Measurements from ENCODE around the gene GULP1.

GULP1 gene

DNA sequence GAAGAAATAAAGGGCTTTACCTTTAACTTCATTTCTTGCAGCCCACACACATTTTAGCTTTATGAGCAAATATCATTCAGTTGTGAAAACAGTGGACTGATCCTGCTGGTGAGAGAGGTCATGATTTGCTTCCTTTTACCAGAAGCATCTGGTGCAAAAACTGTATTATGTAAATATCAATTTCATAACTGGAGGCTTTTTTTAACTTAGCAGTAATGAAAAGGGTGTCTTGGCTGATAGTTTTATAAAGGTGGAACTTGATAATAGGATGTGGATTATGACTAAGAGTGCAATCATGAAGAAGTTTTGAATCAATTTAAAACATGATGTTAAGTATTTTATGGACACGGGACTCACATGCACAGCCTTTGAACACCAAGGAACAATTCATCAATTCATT, 304.4 kb downstream of the GULP1 start:
- no peak for DNase-seq

DNA sequence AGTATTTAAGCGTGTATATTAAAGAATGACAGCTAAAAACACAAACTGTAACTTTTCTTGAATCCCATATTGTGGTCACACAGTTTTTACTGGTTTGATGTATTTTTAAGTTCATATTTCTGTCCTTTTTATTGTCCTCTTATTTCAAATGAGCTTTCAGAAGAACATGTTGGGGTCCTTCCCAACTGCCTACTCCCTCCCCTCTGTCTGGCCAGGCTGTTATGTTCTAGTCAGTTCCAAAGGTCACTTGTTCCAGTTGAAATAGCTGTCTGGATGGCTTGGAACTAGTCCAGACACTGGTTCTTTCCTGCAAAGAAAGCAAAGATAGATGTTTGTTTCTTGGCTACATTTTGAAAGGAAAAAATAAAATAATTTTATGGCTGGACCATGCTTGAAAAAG, 306.9 kb downstream of the GULP1 start:
- no peak for DNase-seq

DNA sequence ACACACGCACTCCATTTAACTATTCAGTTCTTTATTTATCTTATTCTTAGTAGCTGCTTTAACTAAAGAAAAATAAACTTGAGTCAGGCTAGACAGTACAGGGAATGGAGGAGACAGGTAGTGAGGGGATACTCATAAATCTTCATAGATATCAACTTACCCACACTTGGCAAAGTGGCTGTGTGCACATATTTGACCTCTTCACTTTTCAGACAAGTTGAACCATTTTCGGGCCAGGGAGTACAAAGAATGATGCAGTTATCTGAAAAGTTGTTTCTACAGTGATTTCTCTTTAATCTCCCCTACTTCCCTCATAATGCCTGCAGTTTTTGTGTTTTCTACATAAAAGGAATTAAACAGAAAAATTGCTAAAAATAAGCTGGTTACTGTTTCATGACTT, 307.5 kb downstream of the GULP1 start:
- DNase-seq, result no peak

DNA sequence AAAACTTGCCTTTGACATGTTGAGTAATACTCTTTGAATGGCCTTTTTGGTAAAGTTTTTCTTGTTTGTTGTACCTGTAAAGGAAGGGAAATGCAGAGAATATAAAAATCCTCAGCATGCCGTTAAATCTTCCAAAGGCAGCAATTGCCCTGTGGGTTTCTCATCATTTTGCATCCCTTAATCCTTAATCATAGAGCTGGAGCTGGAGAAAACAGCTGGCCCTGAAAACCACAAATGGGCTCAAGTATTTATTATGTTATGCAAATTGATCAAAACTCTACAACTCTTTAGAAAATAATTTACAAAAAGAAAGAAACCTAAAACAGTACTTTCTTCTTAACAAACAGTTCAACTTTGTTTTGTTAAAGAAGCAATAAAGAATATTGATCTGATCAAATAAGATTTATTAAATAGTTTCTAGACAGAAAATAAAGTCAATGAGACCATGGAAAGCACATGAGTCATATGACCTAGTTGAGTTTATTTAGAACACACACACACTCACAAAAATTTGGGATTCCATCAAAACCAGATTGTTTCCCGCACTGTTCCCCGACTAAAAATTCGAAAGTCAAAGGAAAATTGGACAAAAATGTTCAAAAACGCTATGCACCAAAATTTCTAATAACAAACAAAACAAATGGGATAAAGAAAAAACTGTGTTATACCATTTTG, 309.0 kb downstream of the GULP1 start:
- no peak for DNase-seq

DNA sequence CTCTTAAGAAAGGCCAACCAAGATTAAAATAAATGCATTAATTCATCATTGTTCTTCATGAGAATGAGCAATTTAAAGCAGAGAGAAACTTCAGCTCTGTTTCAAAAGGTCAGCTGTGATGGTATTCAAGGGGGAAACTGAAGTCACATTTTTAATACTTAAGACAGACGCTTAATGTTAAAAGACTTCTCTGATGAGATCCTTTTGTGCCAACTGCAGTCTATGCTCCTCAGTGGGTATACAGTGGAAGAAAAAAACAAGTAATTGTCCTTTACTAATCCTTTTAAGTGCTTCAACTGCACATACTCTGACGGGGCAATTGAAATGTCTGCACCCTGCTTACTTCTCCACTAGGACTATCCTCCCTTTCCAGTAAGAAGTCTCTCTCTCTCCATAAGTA, 309.7 kb downstream of the GULP1 start:
- DNase-seq, result no peak

DNA sequence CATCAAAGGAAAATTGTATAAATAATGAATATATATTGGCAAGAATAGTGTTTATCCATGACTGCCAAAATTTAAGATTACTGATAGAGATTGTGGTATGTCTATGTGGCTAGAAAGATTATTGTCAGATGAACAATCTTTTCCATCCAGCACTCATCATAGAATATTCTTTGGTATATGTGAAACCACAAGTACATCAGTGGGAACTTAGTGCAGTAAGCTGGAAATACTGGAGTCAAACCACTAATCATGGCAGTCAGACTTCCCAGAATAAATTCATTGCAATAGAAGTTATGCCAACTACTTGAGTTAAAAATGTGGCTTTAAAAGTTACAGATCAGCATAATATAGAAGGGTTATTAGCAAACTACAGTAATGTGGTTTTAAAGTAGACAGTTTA, 310.3 kb downstream of the GULP1 start:
- DNase-seq, result no peak

DNA sequence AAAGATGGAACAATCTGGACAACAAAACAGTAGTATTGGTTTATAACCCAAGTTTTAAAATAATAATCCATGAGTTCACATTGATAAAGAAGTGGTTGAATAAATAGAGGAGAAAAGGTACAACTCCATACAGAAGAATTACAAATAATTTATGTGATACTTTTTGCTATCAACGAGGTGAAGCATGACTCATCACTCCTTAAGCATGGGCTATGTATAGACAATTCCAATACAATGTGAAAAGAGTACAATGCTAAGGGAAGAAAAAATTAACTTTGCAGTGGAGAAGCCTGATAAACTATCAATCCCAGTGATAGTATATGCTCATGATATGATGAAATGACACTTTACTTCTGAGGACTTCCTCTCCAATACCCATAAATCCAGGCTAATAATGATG, 312.9 kb downstream of the GULP1 start:
- no peak for DNase-seq

DNA sequence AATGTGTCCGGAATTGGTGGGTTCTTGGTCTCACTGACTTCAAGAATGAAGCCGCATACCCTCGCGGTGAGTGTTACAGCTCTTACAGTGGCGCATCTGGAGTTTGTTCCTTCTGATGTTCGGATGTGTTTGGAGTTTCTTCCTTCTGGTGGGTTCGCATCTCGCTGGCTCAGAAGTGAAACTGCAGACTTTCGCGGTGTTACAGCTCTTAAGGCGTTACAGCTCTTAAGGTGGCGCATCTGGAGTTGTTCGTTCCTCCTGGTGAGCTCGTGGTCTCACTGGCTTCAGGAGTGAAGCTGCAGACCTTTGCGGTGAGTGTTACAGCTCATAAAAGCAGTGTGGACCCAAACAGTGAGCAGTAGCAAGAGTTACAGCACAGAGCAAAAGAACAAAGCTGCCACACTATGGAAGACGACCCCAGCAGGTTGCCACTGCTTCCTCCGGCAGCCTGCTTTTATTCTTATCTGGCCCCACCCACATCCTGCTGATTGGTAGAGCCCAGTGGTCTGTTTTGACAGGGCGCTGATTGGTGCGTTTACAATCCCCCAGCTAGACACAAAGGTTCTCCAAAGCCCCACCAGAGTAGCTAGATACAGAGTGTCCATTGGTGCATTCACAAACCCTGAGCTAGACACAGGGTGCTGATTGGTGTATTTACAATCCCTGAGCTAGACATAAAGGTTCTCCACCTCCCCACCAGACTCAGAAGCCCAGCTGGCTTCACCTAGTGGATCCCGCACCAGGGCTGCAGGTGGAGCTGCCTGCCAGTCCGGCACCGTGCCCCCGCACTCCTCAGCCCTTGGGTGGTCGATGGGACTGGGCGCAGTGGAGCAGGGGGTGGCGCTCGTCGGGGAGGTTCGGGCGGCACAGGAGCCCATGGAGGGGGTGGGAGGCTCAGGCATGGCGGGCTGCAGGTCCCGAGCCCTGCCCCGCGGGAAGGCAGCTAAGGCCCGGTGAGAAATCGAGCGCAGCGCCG, 314.2 kb downstream of the GULP1 start:
- peak in 1 of 58 donors; percentile 14 for DNase-seq

DNA sequence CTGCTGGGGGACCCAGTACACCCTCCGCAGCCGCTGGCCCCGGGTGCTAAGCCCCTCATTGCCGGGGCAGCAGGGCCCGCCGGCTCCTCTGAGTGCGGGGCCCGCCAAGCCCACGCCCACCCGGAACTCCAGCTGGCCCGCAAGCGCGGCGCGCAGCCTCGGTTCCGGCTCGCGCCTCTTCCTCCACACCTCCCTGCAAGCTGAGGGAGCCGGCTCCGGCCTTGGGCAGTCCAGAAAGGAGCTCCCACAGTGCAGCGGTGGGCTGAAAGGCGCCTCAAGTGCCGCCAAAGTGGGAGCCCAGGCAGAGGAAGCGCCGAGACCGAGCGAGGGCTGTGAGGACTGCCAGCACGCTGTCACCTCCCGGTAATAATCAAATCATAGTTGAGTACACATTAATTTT, 314.9 kb downstream of the GULP1 start:
- peak in 1 of 58 donors; percentile 20 for DNase-seq

DNA sequence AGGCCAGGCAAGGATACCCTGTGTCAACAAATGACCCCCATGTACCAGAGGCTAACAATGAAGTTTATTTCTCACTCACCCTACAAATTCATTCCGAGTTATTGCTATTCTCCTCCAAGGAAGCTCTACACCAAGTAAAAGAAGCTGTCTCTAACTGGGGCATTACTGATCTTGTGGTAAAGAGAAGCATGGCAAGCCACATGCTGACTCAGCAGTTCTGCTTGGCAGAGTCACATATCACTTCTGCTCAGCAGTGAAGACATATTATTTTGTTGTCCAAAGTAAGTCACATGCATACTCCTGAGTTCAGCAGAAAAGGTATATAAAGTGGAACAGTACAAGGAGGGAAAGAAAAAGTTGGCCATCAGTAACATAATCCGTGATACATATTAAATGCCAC, 315.8 kb downstream of the GULP1 start:
- no peak for DNase-seq

DNA sequence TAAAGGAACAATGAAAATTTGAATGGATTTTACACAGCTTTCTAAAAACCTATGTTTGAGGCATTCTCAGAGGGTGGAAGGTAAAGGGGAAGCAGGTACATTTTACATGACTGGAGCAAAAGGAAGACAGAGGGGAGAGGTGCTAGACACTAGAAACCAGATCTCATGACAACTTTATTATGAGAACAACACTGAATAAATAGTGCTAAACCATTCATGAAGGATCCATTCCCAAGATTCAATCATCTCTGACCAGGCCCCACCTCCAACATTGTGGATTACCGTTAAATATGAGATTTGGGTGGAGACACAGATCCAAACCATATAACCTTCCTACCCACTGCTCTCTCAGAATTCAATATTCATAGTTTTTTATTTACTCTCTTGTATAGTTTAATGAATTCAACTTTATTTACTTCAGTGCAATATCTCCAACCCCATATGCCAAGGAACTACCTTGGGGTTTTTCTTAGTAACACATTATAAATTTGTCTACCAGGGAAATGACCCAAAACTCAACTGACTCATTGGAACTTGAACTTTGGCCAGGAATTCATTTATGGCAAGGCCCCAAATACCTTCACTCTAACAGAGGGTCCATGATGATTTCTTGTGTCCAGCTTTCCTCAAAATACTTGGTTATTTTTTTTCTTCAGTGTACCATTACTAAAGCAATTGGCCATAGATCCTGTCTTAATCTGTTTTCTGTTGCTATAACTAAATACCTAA, 317.8 kb downstream of the GULP1 start:
- no peak for DNase-seq

DNA sequence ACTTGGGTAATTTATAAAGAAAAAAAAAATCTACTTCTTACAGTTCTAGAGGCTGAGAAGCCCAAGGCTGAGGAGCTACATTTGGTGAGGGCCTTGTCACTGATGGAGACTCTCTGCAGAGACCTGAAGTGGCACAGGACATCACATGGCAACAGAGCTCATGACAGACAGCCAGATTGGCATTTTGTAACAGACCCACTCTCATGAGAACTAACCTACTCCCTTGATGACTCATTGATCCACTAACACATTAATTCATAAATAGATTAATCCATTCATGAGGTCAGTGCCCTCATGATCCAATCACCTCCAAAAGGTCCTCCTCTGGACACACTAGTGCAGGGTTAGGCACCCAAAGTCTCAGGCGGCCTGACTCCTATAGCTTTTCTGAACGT, 318.4 kb downstream of the GULP1 start:
- DNase-seq, result no peak

DNA sequence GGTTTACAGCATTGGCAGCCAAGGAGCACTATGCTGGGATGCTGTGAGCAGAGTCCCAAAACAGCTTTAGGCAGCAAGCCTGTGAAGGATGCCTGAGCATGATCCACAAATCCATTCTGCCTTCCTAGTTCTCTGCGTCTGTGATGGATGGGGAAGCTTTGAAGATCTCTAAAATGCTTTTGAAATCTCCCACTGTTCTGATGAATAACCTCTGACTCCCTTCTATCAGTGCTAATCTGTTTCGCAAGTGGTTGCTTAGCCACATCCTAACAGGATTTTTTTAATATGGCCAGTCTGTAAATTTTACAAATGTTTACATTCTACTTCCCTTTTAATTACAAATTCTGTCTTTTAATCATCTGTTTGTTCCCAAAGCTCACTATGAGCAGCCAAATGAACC, 319.2 kb downstream of the GULP1 start:
- DNase-seq, result no peak

DNA sequence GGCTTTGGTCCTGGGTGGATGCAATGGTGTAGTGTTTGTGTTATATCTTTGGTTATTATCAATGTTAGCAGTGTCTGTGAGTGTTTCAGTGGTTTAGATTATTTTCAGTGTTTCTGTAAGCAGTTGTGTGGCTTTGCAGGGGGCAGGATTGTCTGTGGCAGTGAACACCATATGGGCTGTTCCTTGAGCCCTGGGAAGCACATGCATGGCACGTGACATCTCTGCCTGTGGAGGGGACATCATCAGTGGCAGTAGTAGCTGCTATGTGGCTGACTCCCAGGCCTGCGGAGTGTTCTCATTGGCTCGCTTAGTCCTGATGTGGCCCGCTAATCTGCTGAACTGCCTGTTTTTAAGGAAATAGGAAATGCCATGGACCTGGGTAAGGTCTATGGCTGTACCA, 327.5 kb downstream of the GULP1 start:
- DNase-seq, result no peak

DNA sequence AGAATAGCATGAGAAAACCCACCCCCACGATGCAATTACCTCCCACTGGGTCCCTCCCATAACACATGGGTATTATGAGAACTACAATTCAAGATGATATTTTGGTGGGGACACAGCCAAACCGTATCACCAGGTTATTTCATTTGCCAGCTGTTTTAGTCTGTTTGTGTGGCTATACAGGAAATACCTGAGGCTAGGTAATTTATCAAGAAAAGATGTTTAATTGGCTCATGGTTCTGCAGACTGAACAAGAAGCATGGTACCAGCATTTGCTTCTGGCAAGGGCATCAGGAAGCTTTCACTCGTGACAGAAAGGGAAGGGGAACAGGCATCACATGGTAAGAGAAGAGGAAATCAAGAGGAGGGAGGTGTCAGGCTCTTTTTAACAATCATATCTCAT, 329.2 kb downstream of the GULP1 start:
- DNase-seq, result no peak

DNA sequence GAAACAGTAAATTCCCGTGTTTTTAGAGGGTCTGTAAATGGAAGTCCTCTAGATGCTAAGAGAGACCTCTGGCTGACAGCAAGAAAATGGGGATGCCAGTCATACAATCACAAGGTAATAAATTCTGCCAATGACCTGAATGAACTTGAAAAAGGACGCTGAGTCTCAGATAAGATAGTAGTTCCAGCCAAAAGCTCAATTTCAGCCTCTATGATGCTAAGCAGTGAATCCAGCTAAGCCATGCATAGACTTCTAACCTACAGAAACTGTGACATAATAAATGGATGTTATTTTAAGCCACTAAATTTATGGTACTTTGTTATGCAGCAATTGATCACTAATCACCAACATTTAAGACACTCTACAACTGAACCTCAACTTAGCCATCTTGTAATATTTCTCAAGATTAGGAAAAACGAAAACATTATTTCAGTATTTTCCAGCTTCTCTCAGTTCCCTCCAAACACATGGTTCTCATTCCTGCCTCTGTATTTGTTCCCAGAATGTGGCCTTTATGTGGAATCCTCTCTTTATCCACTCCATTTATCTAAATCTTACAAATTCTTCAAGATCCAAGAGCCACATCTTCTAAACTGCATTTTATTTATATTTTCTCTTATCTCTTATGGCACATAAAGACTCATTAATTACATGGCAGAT, 331.1 kb downstream of the GULP1 start:
- DNase-seq, result no peak

DNA sequence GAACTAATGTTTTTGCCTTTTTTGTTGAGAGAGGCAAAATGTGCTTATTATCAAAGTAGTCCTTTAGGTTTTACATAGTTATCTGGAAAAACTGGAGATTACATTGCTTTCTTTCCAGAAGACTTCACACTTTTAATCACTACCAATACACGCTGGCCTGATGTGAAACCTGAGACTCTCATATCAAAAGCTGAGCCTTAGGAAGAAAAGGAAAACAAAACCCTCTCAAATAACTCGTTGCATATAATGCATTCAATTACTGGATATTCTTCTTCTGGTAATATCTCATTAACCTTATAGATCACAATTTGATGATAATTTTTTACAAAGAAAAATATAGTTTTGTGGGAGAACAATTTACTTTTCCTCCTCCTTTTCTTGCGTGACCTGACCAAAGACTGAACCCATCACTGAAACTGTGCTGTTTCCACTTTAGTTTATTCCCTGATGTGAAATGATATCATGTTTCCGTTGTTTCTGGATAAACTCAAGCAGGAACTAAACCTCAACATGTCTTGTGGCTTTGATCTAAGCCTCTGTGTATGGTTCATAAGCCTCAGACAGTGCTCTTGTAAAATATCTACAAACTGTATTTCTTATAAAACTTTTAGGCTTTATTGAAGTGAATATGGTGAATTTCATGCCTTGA, 332.4 kb downstream of the GULP1 start:
- DNase-seq, result no peak

DNA sequence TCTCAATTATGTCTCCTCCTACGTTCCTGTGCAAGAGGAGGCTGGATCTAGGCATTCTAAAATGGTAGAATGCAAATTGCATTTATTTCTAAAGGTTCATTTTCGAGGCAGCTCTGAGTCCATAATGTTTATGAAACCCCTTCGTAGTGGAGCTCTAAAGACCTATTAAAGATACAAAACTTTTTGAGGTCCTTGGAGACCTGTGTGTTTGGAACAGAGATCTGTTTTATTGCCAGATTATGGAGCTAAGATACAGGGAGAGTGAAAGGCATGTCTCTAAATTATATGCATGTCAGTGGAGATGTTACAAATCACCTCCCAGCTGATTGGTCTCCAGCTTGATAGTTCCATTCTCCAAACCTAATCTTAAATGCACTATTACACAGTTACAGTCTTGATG, 335.8 kb downstream of the GULP1 start:
- DNase-seq, result no peak

DNA sequence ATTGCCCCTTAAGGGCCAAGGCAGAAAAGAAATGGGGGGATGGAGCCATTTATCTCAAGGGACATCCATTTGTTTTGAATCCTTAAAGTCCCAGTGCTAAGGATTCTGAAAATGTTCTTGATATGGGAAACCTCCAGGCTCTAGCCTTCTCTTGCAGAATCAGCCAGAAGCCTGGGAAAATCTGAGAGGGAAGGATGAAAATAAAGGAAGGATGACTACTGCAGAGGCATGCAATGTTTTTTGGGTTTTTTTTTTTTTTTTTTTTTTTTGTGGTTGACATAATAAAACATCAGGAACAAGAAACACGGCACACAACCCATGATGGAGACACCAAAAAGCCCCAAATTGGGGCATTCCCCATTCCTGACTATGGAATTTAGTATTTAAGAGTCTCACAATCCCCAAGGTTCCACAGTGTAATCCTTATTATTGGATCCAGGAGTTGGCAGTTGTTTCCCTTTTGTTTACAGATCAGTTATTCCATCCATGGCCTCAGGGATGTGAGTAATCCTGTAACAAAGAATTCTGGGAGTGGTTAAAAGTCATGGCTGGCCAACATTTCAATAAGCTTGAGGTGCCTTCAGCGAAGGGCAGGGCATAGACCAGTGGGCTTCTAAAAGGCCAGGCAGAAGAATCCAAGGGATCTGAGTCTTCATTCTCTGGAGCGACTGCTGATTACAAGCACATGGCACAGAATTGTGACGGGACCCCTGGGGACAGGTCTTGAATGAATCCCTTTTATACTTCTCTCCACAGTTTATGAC, 337.5 kb downstream of the GULP1 start:
- DNase-seq, result no peak

Data from anterior cingulate cortex (tissue), 58 donors.